GM03348 (cell line): ENCODE data around the gene PIP4K2B.
"Not testable (repeated sequence)": the region's sequence is repeated elsewhere in the genome, so short reads cannot be mapped to it uniquely, and the experiment has no call there.

ENCODE experiments used
- DNase-seq: peaks from one replicate; pipeline ENCODE4 v3.0.0; 2012; ENCODE audit warnings: low spot score

PIP4K2B gene

GRCh38 chr17:38799501-38800236 lies at the start of gene PIP4K2B:
TSS of gene PIP4K2B (minus strand) at chr17:38799556. CDS start at chr17:38799424, 132 bp downstream.
- peak; percentile 99 for DNase-seq

DNA sequence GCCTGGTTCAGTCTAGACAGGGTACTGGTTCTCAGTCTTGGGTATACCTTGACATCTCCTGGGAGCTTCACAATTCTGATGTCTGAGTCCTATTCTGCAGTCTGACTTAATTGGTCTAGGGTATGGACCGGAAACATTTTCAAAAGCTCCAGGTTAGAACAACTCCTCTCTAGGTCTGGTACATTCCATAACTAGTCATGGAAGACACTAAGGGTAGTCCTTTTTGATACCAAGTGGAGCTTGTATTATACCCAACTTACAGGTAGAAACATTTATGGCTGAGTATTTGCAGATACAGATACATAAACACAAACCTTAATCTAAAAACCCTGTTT lies 49.2 kb upstream of the PIP4K2B start:
- no peak for DNase-seq

DNA sequence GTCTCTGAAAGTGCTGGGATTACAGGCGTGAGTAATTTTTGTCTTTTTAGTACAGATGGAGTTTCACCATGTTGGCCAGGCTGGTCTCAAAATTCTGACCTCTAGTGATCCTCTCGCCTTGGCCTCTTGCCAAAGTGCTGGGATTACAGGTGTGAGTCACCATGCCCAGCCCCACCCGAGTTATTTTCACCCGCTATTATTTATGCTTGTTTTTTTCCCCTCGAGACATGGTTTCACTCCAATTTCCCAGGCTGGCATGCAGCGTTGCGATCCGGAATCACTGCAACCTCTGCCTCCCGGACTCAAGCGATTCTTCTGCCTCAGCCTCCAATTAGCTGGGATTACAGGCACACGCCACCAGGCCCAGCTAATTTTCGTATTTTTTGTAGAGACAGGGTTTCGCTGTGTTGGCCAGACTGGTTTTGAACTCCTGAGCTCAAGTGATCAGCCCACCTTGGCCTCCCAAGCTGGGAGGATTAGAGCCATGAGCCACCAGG lies 45.0 kb upstream of the PIP4K2B start:
- no peak for DNase-seq

- no peak for DNase-seq
Measured at GRCh38 chr17:38825762-38826247, 26.4 kb upstream of the PIP4K2B start.

- DNase-seq = peak; percentile 95
Measured at GRCh38 chr17:38824899-38825761, 25.8 kb upstream of the PIP4K2B start, which contains the start of gene CWC25. TSS of gene CWC25 (minus strand) at chr17:38825321. CDS start at chr17:38825183, 138 bp downstream.

- DNase-seq = peak; percentile 55
Measured at GRCh38 chr17:38815576-38816193, 16.3 kb upstream of the PIP4K2B start.

GRCh38 chr17:38809828-38810227 lies 10.5 kb upstream of the PIP4K2B start:
- DNase-seq = no peak

DNA sequence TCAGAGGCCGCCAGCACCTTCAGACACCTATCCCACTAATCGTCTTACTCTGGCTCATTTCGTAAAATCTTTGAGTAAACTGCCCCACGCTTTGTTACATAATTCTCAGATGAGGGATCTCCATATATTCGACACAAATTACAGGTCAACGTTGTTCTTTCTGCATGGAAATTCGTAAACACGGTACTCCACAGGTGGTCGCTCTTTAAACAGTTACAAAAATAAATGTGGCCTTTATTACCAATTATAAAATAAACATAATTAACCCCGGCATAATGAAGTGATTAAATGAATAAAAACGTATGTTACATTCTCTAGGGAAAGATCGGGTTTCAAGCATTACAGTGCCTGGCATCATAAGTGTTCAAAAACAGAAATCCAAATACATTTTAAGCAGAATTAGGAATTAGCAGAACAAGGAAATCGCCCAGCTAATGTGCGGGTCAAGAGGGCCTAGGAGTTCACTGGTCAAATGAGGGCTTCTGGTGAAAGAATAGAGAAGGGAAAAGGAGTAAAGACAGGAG lies 943 bp upstream of the PIP4K2B start:
- DNase-seq = no peak

GRCh38 chr17:38798614-38799500 lies 499 bp downstream of the PIP4K2B start:
- DNase-seq = peak; percentile 72

- no peak for DNase-seq
Measured at GRCh38 chr17:38797828-38798227, 1.5 kb downstream of the PIP4K2B start.

GRCh38 chr17:38797158-38797490 lies 2.2 kb downstream of the PIP4K2B start:
- DNase-seq = no peak

- no peak for DNase-seq
Measured at GRCh38 chr17:38796451-38797157, 2.8 kb downstream of the PIP4K2B start.

DNA sequence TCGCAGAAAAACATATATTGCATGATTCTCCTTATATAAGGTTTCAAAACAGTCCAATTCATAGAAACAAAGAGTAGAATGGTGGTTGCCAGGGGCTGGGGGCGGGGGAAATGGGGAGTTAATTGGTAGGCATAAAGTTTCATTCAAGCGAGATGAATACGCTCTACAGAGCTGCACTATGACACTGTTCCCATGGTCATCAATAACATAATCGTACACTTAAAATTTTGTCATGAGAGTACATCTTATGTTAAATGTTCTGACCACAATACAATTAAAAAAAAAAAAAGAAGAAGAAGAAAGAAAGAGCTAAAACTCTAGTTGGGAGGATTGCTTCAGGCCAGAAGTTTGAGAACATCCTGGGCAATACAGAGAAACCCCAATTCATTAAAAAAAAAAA lies 5.1 kb downstream of the PIP4K2B start:
- no peak for DNase-seq

- no peak for DNase-seq
Measured at GRCh38 chr17:38791162-38791561, 8.2 kb downstream of the PIP4K2B start.

- DNase-seq = not testable (repeated sequence)
Measured at GRCh38 chr17:38790148-38790707, 9.1 kb downstream of the PIP4K2B start.

GRCh38 chr17:38789185-38789584 lies 10.2 kb downstream of the PIP4K2B start:
- DNase-seq = peak; percentile 37

DNA sequence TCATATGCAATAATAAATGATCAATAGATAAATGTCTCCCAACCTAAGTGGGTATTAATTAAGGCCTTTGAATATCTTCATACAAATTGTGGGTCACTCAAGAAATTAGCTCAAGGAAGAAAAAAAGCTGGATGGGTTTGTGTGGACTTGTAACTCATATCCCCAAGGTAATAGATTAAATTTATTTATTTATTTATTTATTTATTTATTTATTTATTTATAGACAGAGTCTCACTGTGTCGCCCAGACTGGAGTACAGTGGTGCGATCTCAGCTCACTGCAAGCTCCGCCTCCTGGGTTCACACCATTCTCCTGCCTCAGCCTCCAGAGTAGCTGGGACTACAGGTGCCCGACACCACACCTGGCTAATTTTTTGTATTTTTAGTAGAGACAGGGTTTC lies 11.4 kb downstream of the PIP4K2B start:
- DNase-seq = not testable (repeated sequence)

DNA sequence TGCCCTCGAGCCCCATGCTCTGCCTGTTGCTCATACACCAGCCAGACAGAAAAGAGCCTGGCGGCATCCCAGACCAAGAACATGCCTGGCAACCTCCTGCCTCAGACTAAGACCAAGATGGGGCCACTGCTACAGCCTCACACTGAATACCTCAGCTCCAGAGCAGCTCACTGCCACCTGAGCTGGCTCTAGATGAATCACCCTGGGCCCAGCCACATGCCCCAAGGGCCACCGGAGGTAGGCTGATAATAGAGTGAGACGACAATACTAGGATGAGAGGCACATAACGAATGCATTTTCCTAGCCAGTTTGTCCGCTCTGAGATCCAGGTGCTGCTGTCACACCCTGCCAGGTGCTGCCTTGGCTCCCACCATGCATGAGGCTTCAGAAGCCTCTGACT lies 13.0 kb downstream of the PIP4K2B start:
- DNase-seq = no peak

DNA sequence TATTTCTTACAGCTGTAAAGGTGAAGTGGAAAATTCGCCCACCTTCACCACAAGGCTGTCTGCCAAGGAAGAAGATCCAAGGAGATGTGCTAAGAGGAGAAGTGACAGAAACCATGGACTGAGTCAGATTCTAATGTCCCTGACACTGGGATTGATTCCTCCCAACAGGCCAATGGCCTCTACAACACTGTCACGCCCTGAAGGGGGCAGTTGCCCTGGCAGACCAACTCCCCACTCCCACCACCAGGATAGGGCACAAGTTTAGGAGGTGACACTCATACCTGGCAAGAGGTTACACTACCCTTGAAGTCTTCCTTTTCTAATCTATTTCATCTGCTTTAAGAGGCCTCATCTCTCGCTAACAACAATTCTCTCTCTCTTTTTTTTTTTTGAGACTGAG lies 16.1 kb downstream of the PIP4K2B start:
- DNase-seq = no peak
